ENCODE results near the gene ISLR2. TPM values are rescaled to one million over a fixed set of nuclear protein-coding genes. Genes with fewer than 3 reads are reported as not detected.

The ISLR2 gene
- total RNA-seq, 2 experiments from 2014 or later, result not detected

GRCh38 chr15:74170875-74171578 lies 40.6 kb downstream of the ISLR2 start:
- H3K27me3 Mint-ChIP-seq, result peaks cover under 1% of the 10 kb centered on the region
- ChIA-PET POLR2A (no interaction called here), CTCF (interaction anchor here (1.2 kb wide), 1 partner anchor 21 kb away, joined by 3 read pairs; no protein-coding TSS in a partner anchor)
- no peaks in the 10 kb centered on the region for H3K4me1 Mint-ChIP-seq
- no peak for DNase-seq
- H3K9me3 Mint-ChIP-seq, result no peaks in the 10 kb centered on the region
- H3K27ac Mint-ChIP-seq, result no peak overlapping the region
- H3K36me3 Mint-ChIP-seq (ENCODE audit: low read depth), result no peaks in the 10 kb centered on the region
- no peak overlapping the region for H3K4me3 Mint-ChIP-seq

- H3K4me3 Mint-ChIP-seq, result no peak overlapping the region
- no peak for DNase-seq
- no peaks in the 10 kb centered on the region for H3K4me1 Mint-ChIP-seq
- no peaks in the 10 kb centered on the region for H3K36me3 Mint-ChIP-seq (ENCODE audit: low read depth)
- POLR2A ChIA-PET, result no interaction called here
- CTCF ChIA-PET, result interaction anchor here (0.8 to 1.2 kb wide), 2 partner anchors 20 to 49 kb away, joined by 3 read pairs; no protein-coding TSS in a partner anchor
- peaks cover under 1% of the 10 kb centered on the region for H3K27me3 Mint-ChIP-seq
- no peak overlapping the region for H3K27ac Mint-ChIP-seq
- H3K9me3 Mint-ChIP-seq, result no peaks in the 10 kb centered on the region
Measured at GRCh38 chr15:74171965-74172541, 41.7 kb downstream of the ISLR2 start.

GRCh38 chr15:74172701-74173379 lies 42.5 kb downstream of the ISLR2 start:
- Mint-ChIP-seq H3K27me3 (peaks cover 3% of the 10 kb centered on the region), H3K36me3 (ENCODE audit: low read depth) (no peaks in the 10 kb centered on the region), H3K9me3 (no peaks in the 10 kb centered on the region), H3K4me3 (no peak overlapping the region), H3K27ac (no peak overlapping the region), H3K4me1 (no peaks in the 10 kb centered on the region)
- ChIA-PET CTCF (interaction anchor here (0.8 kb wide), 1 partner anchor 49 kb away, joined by 3 read pairs; no protein-coding TSS in a partner anchor), POLR2A (no interaction called here)
- DNase-seq, result no peak

GRCh38 chr15:74173380-74174218 lies 43.2 kb downstream of the ISLR2 start, which contains the start of gene ISLR:
Gene ISLR (plus strand): TSS chr15:74173710. CDS start chr15:74174859, 1,149 bp downstream.
- H3K36me3 Mint-ChIP-seq (ENCODE audit: low read depth), result no peaks in the 10 kb centered on the region
- ChIA-PET POLR2A (no interaction called here), CTCF (interaction anchor here (1.0 kb wide), 1 partner anchor 14 kb away, joined by 4 read pairs; no protein-coding TSS in a partner anchor)
- H3K9me3 Mint-ChIP-seq, result no peaks in the 10 kb centered on the region
- H3K4me3 Mint-ChIP-seq, result no peak within 1 kb of the TSS
- H3K27ac Mint-ChIP-seq, result no peak within 1 kb of the TSS
- DNase-seq, result no peak
- peaks cover 3% of the 10 kb centered on the region for H3K27me3 Mint-ChIP-seq
- H3K4me1 Mint-ChIP-seq, result no peaks in the 10 kb centered on the region

- no peaks in the 10 kb centered on the region for H3K4me1 Mint-ChIP-seq
- H3K4me3 Mint-ChIP-seq, result no peak overlapping the region
Measured at GRCh38 chr15:74174219-74174957, 44.0 kb downstream of the ISLR2 start.

GRCh38 chr15:74174958-74175253 lies 44.5 kb downstream of the ISLR2 start:
- ChIA-PET POLR2A (no interaction called here), CTCF (no interaction called here)

More at GRCh38 chr15:74174219-74174957, 44.0 kb downstream of the ISLR2 start:
- ChIA-PET POLR2A (no interaction called here), CTCF (interaction anchor here (1.0 kb wide), 1 partner anchor 13 kb away, joined by 4 read pairs; no protein-coding TSS in a partner anchor)
- Mint-ChIP-seq H3K27ac (no peak overlapping the region), H3K9me3 (no peaks in the 10 kb centered on the region), H3K27me3 (peaks cover 3% of the 10 kb centered on the region), H3K36me3 (ENCODE audit: low read depth) (no peaks in the 10 kb centered on the region)
- no peak for DNase-seq

GRCh38 chr15:74175271-74176191 lies 45.1 kb downstream of the ISLR2 start:
- no peaks in the 10 kb centered on the region for H3K4me1 Mint-ChIP-seq
- CTCF ChIA-PET, result no interaction called here
- no peaks in the 10 kb centered on the region for H3K36me3 Mint-ChIP-seq (ENCODE audit: low read depth)

More at GRCh38 chr15:74174958-74175253, 44.5 kb downstream of the ISLR2 start:
- H3K36me3 Mint-ChIP-seq (ENCODE audit: low read depth), result no peaks in the 10 kb centered on the region
- H3K4me3 Mint-ChIP-seq, result no peak overlapping the region
- no peak for DNase-seq
- no peaks in the 10 kb centered on the region for H3K4me1 Mint-ChIP-seq
- H3K27ac Mint-ChIP-seq, result no peak overlapping the region
- H3K27me3 Mint-ChIP-seq, result peaks cover 3% of the 10 kb centered on the region
- no peaks in the 10 kb centered on the region for H3K9me3 Mint-ChIP-seq

GRCh38 chr15:74176262-74177214 lies 46.2 kb downstream of the ISLR2 start:
- Mint-ChIP-seq H3K9me3 (no peaks in the 10 kb centered on the region), H3K27me3 (peaks cover 3% of the 10 kb centered on the region), H3K27ac (no peak overlapping the region), H3K4me1 (no peaks in the 10 kb centered on the region), H3K4me3 (no peak overlapping the region), H3K36me3 (ENCODE audit: low read depth) (no peaks in the 10 kb centered on the region)
- ChIA-PET CTCF (interaction anchor here (0.6 kb wide), 1 partner anchor 1283 kb away, joined by 3 read pairs; no protein-coding TSS in a partner anchor), POLR2A (no interaction called here)
- no peak for DNase-seq

More at GRCh38 chr15:74175271-74176191, 45.1 kb downstream of the ISLR2 start:
- Mint-ChIP-seq H3K4me3 (no peak overlapping the region), H3K9me3 (no peaks in the 10 kb centered on the region), H3K27me3 (peaks cover 3% of the 10 kb centered on the region), H3K27ac (no peak overlapping the region)
- POLR2A ChIA-PET, result no interaction called here
- DNase-seq, result no peak

- ChIA-PET POLR2A (no interaction called here), CTCF (interaction anchor here (0.7 kb wide), 1 partner anchor 15 kb away, joined by 3 read pairs; no protein-coding TSS in a partner anchor)
- Mint-ChIP-seq H3K36me3 (ENCODE audit: low read depth) (no peaks in the 10 kb centered on the region), H3K27ac (no peak overlapping the region), H3K4me1 (no peaks in the 10 kb centered on the region), H3K9me3 (no peaks in the 10 kb centered on the region), H3K27me3 (peaks cover 3% of the 10 kb centered on the region), H3K4me3 (no peak overlapping the region)
- no peak for DNase-seq
Measured at GRCh38 chr15:74178326-74179100, 48.1 kb downstream of the ISLR2 start.
